ENCODE measurements around the gene ISX. TPM values are rescaled to one million over a fixed set of nuclear protein-coding genes. Genes with fewer than 3 reads are reported as not detected.

Gene ISX
- polyA plus RNA-seq, 2 of the 4 experiments (the other 2 are of a cell fraction) = not detected

DNA sequence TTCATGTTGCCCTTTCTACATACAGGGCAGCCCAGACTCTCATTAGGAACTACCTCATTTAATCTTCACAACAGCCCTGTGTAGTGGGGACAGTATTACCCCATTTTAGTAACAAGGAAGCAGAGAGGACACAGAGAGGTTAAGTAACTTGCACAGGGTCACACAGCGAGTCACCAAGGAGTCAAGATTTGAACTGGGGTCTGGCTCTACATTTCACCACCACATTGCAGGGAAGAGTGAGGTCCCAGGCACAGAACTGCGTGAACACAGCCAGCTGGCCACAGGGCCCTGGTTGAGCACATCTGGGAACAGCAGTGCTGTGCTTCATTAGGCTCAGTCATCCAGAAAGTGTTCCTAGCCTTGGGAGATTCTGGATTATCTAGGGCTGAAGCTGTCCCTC is 45.4 kb upstream of the ISX start:
- H3K9me3 ChIP-seq = no peaks in the 10 kb centered on the region
- CTCF ChIA-PET = interaction anchor here (1.2 kb wide), 1 partner anchor 606 kb away, joined by 5 read pairs; no protein-coding TSS in a partner anchor
- FAIRE-seq = no peak
- no peak overlapping the region for H3K4me2 ChIP-seq
- TF ChIP-seq, protein P1, sequence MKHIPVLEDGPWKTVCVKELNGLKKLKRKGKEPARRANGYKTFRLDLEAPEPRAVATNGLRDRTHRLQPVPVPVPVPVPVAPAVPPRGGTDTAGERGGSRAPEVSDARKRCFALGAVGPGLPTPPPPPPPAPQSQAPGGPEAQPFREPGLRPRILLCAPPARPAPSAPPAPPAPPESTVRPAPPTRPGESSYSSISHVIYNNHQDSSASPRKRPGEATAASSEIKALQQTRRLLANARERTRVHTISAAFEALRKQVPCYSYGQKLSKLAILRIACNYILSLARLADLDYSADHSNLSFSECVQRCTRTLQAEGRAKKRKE (CRISPR knock-in tag; IDR thresholded peaks at IDR 0.05; ENCODE audit: low read depth) = no peak
- TF ChIP-seq MYC (IDR thresholded peaks at IDR 0.05; ENCODE audit: borderline replicate concordance, low read length) (no peak), JUNB (IDR thresholded peaks at IDR 0.05) (no peak), BHLHE40 (IDR thresholded peaks at IDR 0.05; ENCODE audit: low read depth, low read length) (no peak), EP300 (IDR thresholded peaks at IDR 0.05) (no peak), HOXB5 (CRISPR knock-in tag; IDR thresholded peaks at IDR 0.05) (no peak), ESRRA (IDR thresholded peaks at IDR 0.05; ENCODE audit: borderline replicate concordance, low read length) (no peak), HEYL (CRISPR knock-in tag; IDR thresholded peaks at IDR 0.05) (no peak), GATA3 (IDR thresholded peaks at IDR 0.05; ENCODE audit: borderline replicate concordance) (no peak), MAFK (IDR thresholded peaks at IDR 0.05; ENCODE audit: partially characterized antibody) (no peak), TFCP2L1 (CRISPR knock-in tag; IDR thresholded peaks at IDR 0.05) (no peak), CBX8 (IDR thresholded peaks at IDR 0.05) (no peak), ZNF302 (CRISPR knock-in tag; IDR thresholded peaks at IDR 0.05) (no peak), EHF (CRISPR knock-in tag; IDR thresholded peaks at IDR 0.05) (no peak), MAZ (IDR thresholded peaks at IDR 0.05; ENCODE audit: borderline replicate concordance, low read depth, low read length) (no peak), RARB (CRISPR knock-in tag; IDR thresholded peaks at IDR 0.05) (no peak), SREBF2 (IDR thresholded peaks at IDR 0.05) (no peak), ZC3H11A (IDR thresholded peaks at IDR 0.05) (no peak)
- TF ChIP-seq, protein P2, sequence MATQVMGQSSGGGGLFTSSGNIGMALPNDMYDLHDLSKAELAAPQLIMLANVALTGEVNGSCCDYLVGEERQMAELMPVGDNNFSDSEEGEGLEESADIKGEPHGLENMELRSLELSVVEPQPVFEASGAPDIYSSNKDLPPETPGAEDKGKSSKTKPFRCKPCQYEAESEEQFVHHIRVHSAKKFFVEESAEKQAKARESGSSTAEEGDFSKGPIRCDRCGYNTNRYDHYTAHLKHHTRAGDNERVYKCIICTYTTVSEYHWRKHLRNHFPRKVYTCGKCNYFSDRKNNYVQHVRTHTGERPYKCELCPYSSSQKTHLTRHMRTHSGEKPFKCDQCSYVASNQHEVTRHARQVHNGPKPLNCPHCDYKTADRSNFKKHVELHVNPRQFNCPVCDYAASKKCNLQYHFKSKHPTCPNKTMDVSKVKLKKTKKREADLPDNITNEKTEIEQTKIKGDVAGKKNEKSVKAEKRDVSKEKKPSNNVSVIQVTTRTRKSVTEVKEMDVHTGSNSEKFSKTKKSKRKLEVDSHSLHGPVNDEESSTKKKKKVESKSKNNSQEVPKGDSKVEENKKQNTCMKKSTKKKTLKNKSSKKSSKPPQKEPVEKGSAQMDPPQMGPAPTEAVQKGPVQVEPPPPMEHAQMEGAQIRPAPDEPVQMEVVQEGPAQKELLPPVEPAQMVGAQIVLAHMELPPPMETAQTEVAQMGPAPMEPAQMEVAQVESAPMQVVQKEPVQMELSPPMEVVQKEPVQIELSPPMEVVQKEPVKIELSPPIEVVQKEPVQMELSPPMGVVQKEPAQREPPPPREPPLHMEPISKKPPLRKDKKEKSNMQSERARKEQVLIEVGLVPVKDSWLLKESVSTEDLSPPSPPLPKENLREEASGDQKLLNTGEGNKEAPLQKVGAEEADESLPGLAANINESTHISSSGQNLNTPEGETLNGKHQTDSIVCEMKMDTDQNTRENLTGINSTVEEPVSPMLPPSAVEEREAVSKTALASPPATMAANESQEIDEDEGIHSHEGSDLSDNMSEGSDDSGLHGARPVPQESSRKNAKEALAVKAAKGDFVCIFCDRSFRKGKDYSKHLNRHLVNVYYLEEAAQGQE (IDR thresholded peaks at IDR 0.05) = no peak
- TF ChIP-seq, protein P3, sequence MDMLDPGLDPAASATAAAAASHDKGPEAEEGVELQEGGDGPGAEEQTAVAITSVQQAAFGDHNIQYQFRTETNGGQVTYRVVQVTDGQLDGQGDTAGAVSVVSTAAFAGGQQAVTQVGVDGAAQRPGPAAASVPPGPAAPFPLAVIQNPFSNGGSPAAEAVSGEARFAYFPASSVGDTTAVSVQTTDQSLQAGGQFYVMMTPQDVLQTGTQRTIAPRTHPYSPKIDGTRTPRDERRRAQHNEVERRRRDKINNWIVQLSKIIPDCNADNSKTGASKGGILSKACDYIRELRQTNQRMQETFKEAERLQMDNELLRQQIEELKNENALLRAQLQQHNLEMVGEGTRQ (IDR thresholded peaks at IDR 0.05) = no peak
- H3K27ac ChIP-seq = no peak overlapping the region
- no peak overlapping the region for H3K4me3 ChIP-seq
- WGBS (ENCODE audit: missing lambda C conversion rate) = 0% methylated on average over 2 of the region's 2 CpGs
- POLR2A ChIA-PET = no interaction called here
- no peak; a peak in 1 of 6 replicates for ATAC-seq
- no peaks in the 10 kb centered on the region for H3K4me1 ChIP-seq
- DNase-seq (ENCODE audit: low read depth in 1 of 2, low spot score in 1 of 2) = no peak

DNA sequence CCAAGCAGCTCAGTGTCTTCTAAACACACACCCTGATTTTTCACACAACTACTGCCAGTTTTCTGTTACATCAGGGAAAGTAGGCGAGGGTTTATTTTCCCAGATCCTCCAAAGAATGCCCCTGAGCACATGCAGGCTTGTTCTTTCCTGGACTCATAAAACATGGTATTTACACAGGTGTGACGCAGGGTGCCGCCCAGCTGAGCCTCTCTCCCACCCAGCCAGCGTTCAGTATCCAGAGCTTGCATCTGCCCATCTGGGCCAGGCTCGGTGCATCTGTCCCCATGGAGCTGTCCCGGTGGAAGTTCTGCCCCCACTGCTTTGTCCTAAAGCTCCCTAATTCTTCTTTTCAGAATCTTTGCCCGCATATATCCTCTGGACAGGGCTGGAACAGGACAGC is 44.8 kb upstream of the ISX start:
- TF ChIP-seq SREBF2 (IDR thresholded peaks at IDR 0.05) (no peak), JUNB (IDR thresholded peaks at IDR 0.05) (no peak), EHMT2 (IDR thresholded peaks at IDR 0.05; ENCODE audit: low read depth) (no peak), ZNF302 (CRISPR knock-in tag; IDR thresholded peaks at IDR 0.05) (no peak)
- ATAC-seq = no peak
- Histone ChIP-seq H3K4me3 (no peak overlapping the region), H3K4me2 (no peak overlapping the region), H3K4me1 (no peaks in the 10 kb centered on the region), H3K9me3 (no peaks in the 10 kb centered on the region), H3K27ac (no peak overlapping the region)
- DNase-seq (ENCODE audit: low read depth in 1 of 2, low spot score in 1 of 2) = no peak
- FAIRE-seq = no peak
- ChIA-PET POLR2A (no interaction called here), CTCF (interaction anchor here (0.9 to 1.2 kb wide), 3 partner anchors 8 to 1098 kb away, joined by 3 to 5 read pairs (median 4); no protein-coding TSS in a partner anchor)
- 7% methylated on average over 7 of the region's 7 CpGs for WGBS (ENCODE audit: missing lambda C conversion rate)
